ENCODE data around the gene FCHSD2.

FCHSD2 gene

DNA sequence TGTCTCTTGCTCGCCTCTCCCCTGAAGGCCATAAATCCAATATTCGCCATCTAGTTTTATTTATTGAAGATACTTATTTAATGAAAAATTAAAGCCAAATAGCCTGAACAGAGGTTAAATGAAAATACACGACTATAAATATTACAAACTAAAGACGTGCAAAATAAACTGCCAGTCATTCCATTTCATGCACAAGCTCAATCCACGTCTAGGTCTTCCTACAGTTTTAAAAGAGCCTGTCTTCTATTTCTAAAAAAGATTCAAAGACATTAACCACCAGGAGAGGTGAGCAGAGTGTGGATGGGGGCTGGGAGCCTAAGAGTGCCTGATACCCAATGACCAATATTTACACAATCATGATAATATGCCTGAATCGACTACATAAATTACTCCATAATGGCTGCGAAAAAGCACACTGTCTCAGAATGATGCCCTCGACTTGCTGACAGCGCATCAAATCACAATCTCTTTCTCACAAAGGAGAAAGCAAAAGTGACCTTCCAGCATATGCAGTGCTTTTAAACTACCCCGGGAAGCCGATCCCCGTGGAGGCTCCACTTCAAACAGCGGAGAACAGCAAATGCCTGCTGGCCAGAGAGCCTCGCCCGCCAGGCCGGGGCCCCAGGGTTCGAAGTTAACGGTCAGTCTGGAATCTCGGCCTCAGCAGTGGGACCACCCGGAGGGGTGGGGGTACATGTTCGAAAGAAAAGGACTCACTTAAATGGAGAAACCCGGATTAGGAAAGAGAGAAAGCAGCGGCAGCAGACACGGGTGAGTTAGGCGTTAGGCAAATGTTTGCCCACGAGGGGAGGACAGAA, 1.7 kb downstream of the FCHSD2 start:
- no peaks in the 10 kb centered on the region for H3K9me3 ChIP-seq (ENCODE audit: control insufficient read depth, insufficient read depth, low read depth, low read length)
- H3K4me1 ChIP-seq (ENCODE audit: control insufficient read depth, insufficient read depth, low read length) = peaks cover 3% of the 10 kb centered on the region; the same call in 1 of the 2 replicates
- ChIA-PET CTCF (interaction anchor here (1.7 kb wide), 1 partner anchor 27 kb away, joined by 3 read pairs; no protein-coding TSS in a partner anchor), POLR2A (no interaction called here)
- peaks cover 0 to 5% of the 10 kb centered on the region in 2 experiments; a peak in 2 of 3 replicates for H3K36me3 ChIP-seq (ENCODE audit: control insufficient read depth in 2 of 2, insufficient read depth in 1 of 2, low read length in 2 of 2)
- peak overlapping the region; percentile 93 for H3K4me3 ChIP-seq (ENCODE audit: low read depth, low read length)
- no peak for TF ChIP-seq ZNF398 (tag by site-specific recombination; IDR thresholded peaks at IDR 0.05)
- TF ChIP-seq PRDM1 (tag by site-specific recombination; IDR thresholded peaks at IDR 0.05) = peak; percentile 63
- peak; percentile 89 for TF ChIP-seq ZBTB17 (tag by site-specific recombination; IDR thresholded peaks at IDR 0.05)
- no peak for TF ChIP-seq BCL11B (tag by site-specific recombination; IDR thresholded peaks at IDR 0.05; ENCODE audit: low read depth)
- no peak for TF ChIP-seq ZNF704 (tag by site-specific recombination; IDR thresholded peaks at IDR 0.05)
- 0 out of 2 replicates have a peak, but pooled peaks have one; percentile 11 for TF ChIP-seq FEZF1 (tag by site-specific recombination; IDR thresholded peaks at IDR 0.05)
- TF ChIP-seq, protein P1, sequence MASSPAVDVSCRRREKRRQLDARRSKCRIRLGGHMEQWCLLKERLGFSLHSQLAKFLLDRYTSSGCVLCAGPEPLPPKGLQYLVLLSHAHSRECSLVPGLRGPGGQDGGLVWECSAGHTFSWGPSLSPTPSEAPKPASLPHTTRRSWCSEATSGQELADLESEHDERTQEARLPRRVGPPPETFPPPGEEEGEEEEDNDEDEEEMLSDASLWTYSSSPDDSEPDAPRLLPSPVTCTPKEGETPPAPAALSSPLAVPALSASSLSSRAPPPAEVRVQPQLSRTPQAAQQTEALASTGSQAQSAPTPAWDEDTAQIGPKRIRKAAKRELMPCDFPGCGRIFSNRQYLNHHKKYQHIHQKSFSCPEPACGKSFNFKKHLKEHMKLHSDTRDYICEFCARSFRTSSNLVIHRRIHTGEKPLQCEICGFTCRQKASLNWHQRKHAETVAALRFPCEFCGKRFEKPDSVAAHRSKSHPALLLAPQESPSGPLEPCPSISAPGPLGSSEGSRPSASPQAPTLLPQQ (tag by site-specific recombination; IDR thresholded peaks at IDR 0.05) = peak; percentile 51; the same call in 1 of the 2 replicates
- peak; percentile 35 for TF ChIP-seq ZNF335 (tag by site-specific recombination; conservative IDR thresholded peaks at IDR 0.05)
- TF ChIP-seq ZIC2 (tag by site-specific recombination; IDR thresholded peaks at IDR 0.05) = peak; percentile 76
- TF ChIP-seq INSM2 (tag by site-specific recombination; IDR thresholded peaks at IDR 0.05) = no peak
- TF ChIP-seq ZBTB20 (tag by site-specific recombination; IDR thresholded peaks at IDR 0.05) = 0 out of 2 replicates have a peak, but pooled peaks have one; percentile 75
- peak overlapping the region; percentile 11; the same call in 1 of the 2 replicates for H3K27ac ChIP-seq (ENCODE audit: extremely low read depth, low read depth, low read length)

DNA sequence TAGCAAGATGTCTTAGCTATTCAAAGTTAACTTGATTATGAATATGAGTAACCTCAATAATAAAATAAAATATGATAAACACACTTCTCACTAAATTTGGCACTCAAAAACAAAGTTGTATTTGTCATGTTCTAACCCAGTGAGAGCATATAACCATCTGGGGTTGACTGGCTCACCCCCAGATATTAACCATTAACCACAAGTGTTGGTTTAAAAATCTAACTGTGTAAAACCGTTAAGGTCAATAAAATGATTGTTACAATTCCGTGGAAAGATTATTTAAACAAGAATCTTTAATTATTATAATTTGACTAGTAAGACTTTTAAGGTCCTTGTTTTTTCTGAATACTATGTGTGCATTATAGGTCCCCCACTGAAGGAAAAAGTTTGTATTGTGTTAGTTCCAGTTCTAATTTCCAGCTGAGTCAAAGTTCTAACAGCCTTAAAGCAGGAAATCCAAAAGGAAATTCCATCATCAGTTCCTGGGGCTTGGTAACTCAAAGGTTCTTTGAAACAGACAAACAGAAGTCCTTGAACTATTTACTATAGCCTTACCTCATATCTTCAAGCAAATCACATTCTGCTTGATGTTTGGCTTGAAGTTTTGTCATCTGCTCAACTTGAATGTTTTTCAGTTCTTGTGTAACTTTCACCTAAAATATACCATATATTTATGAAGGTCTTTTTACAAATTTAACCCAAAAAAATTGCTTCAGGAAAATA, 2.5 kb downstream of the FCHSD2 start:
- H3K36me3 ChIP-seq (ENCODE audit: control insufficient read depth in 2 of 2, insufficient read depth in 1 of 2, low read length in 2 of 2) = peaks cover 0 to 5% of the 10 kb centered on the region in 2 experiments; a peak in 2 of 3 replicates
- H3K4me1 ChIP-seq (ENCODE audit: control insufficient read depth, insufficient read depth, low read length) = peaks cover 3% of the 10 kb centered on the region; the same call in 1 of the 2 replicates
- no peaks in the 10 kb centered on the region for H3K9me3 ChIP-seq (ENCODE audit: control insufficient read depth, insufficient read depth, low read depth, low read length)
- ChIA-PET POLR2A (no interaction called here), CTCF (no interaction called here)
- H3K4me3 ChIP-seq (ENCODE audit: low read depth, low read length) = no peak overlapping the region; the same call in 1 of the 2 replicates
- no peak overlapping the region for H3K27ac ChIP-seq (ENCODE audit: extremely low read depth, low read depth, low read length)
- TF ChIP-seq ZNF175 (tag by site-specific recombination; IDR thresholded peaks at IDR 0.05) (no peak), PRDM4 (tag by site-specific recombination; IDR thresholded peaks at IDR 0.05) (peak; percentile 47; the same call in 1 of the 2 replicates), ZNF660 (tag by site-specific recombination; IDR thresholded peaks at IDR 0.05) (peak; percentile 84), ZNF423 (tag by site-specific recombination; IDR thresholded peaks at IDR 0.05) (no peak), ZNF518A (tag by site-specific recombination; conservative IDR thresholded peaks at IDR 0.05; ENCODE audit: low read depth) (no peak), ZNF544 (tag by site-specific recombination; IDR thresholded peaks at IDR 0.05) (no peak)

All from HEK293 (cell line).